Upper lobe of left lung (tissue), 6 donors: ENCODE data around the gene SDHA. TPM values are rescaled to one million over a fixed set of nuclear protein-coding genes. Genes with fewer than 3 reads are reported as not detected.

ENCODE experiments used
- ATAC-seq, 2 donors: fragments of 200-7000 bp; cut with Tn5 transposase; one replicate each; pipeline ENCODE4 v1.9.1; 2022; ENCODE audit warnings: mild to moderate bottlenecking in 2 of 2, moderate library complexity in 2 of 2; ENCODE audit not compliant: low FRiP score in 2 of 2
- DNase-seq, 2 donors: peaks; one replicate each; pipeline ENCODE4 v3.0.0-alpha.2; 2019 to 2020
- H3K27ac ChIP-seq, 4 donors: fragments of 200-600 bp; sonication (generic); one replicate each; pipeline ENCODE4 v1.5.1; 2016 to 2019
- H3K27me3 ChIP-seq, 4 donors: fragments of 200-600 bp; sonication (generic); one replicate each; pipeline ENCODE4 v1.5.1; 2017 to 2019
- H3K36me3 ChIP-seq, 4 donors: fragments of 200-600 bp; sonication (generic); one replicate each; pipeline ENCODE4 v1.5.1; 2016 to 2019
- H3K4me1 ChIP-seq, 4 donors: fragments of 200-600 bp; sonication (generic); one replicate each; pipeline ENCODE4 v1.5.1; 2018 to 2019
- H3K4me3 ChIP-seq, 4 donors: fragments of 200-600 bp; sonication (generic); one replicate each; pipeline ENCODE4 v1.5.1; 2017 to 2019; ENCODE audit warnings: mild to moderate bottlenecking in 2 of 4, moderate library complexity in 1 of 4
- H3K9me3 ChIP-seq, 4 donors: fragments of 200-600 bp; sonication (generic); one replicate each; pipeline ENCODE4 v1.5.1; 2018 to 2019
- EP300 ChIP-seq, 4 donors: sonication (generic); formaldehyde crosslinking; IDR thresholded peaks; one replicate each; pipeline ENCODE4 v1.5.1; 2017; ENCODE audit warnings: antibody characterized with exemption in 4 of 4, control low read depth in 2 of 4
- POLR2A ChIP-seq, 4 donors: fragments of 450-650 bp; IDR thresholded peaks; one replicate each; pipeline ENCODE4 v1.5.1; 2016 to 2017; ENCODE audit warnings: antibody characterized with exemption in 4 of 4, mild to moderate bottlenecking in 2 of 4
- POLR2AphosphoS5 ChIP-seq, 2 donors: sonication (generic); formaldehyde crosslinking; IDR thresholded peaks; one replicate each; pipeline ENCODE4 v1.5.1; 2017; ENCODE audit warnings: antibody characterized with exemption in 2 of 2
- WGBS, 2 donors: methylation state at CpG; one replicate each; pipeline ENCODE4 v1.1.5; 2017 to 2018; 5-methylcytosine and 5-hydroxymethylcytosine counted together
- total RNA-seq, 6 donors: library from RNA; depleted of rRNA in 4 of 6; stranded (reverse); fragments of >200 nt in 4 of 6; gene quantifications; one replicate each; pipeline versions ENCODE4 v1.1.0 to v1.2.1, GENCODE V29; 2016 to 2021
- TF ChIP-seq, protein P1 (sequence below), 6 experiments: fragments of 450-650 bp in 4 of 6; fragments of 200-600 bp in 2 of 6; sonication (generic) in 2 of 6; IDR thresholded peaks; one replicate each; pipeline ENCODE4 v1.5.1; 2016 to 2019; ENCODE audit warnings: antibody characterized with exemption in 6 of 6
- donor health status: DM: no; HTN: no; CAD: no; lungs with moderate emphysema.
- donor health status: DM: no; HTN: yes; CAD: no; lungs with severe emphysema.

SDHA gene
- total RNA-seq, 6 donors from 2014 or later, result 64.0 to 123 (median 95.1) TPM

DNA sequence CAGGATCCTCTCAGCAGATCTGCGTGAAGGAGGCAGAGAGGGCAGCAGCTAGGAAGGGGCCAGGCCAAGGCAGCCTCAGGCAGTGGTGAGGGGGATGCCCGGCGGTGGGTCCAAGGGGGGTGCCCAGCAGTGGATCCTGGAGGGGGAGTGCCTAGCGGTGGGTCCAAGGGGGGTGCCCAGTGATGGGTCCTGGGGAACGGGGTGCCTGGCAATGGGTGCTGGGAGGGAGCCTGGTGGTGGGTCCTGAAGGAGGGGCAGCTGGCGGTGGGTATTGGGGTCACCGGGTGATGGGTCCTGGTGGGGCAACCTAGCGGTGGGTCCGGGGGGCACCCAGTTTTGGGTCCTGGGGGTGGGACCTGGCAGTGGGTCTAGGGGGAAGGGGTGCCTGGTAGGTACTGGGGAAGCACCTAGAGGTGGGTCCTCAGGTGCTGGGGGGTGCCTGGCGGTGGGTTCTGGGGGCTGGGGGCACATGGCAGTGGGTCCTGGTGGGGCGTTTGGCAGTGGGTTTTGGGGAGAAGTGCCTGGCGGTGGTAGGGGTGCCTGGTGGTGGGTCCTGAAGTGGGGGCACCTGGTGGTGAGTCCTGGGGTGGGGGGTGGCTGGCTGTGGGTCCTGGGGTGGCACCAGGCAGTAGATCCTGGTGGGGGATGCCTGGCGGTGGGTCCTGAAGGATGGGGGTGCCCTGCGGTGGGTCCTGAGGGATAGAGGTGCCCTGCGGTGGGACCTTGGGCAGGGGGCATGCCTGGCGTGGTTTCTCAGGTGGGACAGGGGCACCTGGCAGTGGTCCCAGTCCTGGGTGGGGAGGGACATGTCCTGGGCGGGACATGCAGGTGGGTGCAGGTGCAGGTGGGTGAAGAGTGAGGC lies 24.9 kb upstream of the SDHA start:
- DNase-seq (no peak), ATAC-seq (no peak)
- 83 to 91% methylated on average over 10 to 16 of the region's 17 CpGs for WGBS, 2 donors
- peaks cover 0 to 6% (median 3%) of the 10 kb centered on the region in 4 donors for H3K27me3 ChIP-seq
- no peak overlapping the region for H3K27ac ChIP-seq
- H3K9me3 ChIP-seq, result no peaks in the 10 kb centered on the region
- H3K4me1 ChIP-seq, result peaks cover 0 to 19% (median 8%) of the 10 kb centered on the region in 4 donors
- H3K36me3 ChIP-seq, result no peaks in the 10 kb centered on the region
- TF ChIP-seq EP300 (IDR thresholded peaks at IDR 0.05) (no peak), POLR2A (IDR thresholded peaks at IDR 0.05) (no peak), POLR2AphosphoS5 (IDR thresholded peaks at IDR 0.05) (no peak)
- TF ChIP-seq, protein P1, sequence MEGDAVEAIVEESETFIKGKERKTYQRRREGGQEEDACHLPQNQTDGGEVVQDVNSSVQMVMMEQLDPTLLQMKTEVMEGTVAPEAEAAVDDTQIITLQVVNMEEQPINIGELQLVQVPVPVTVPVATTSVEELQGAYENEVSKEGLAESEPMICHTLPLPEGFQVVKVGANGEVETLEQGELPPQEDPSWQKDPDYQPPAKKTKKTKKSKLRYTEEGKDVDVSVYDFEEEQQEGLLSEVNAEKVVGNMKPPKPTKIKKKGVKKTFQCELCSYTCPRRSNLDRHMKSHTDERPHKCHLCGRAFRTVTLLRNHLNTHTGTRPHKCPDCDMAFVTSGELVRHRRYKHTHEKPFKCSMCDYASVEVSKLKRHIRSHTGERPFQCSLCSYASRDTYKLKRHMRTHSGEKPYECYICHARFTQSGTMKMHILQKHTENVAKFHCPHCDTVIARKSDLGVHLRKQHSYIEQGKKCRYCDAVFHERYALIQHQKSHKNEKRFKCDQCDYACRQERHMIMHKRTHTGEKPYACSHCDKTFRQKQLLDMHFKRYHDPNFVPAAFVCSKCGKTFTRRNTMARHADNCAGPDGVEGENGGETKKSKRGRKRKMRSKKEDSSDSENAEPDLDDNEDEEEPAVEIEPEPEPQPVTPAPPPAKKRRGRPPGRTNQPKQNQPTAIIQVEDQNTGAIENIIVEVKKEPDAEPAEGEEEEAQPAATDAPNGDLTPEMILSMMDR (IDR thresholded peaks at IDR 0.05), result no peak
- no peak overlapping the region for H3K4me3 ChIP-seq

DNA sequence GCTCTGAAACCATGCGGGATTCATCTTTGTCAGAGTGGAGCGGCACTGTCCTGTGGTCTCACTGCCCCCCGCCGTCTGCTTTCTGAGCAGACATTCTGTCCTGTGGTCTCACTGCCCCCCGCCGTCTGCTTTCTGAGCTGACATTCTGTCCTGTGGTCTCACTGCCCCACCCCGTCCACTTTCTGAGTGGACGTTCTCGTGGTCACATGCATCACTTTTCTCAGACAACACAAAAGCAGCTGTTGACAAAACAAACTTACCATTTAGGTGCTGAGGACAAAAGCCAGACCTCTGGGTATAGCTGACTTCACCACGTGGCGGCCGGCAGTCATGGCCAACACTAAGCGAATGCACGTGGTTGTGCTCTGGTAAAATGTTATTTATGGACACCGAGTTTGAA lies 24.0 kb upstream of the SDHA start:
- Histone ChIP-seq H3K27me3 (peaks cover 0 to 6% (median 3%) of the 10 kb centered on the region in 4 donors), H3K36me3 (no peaks in the 10 kb centered on the region), H3K27ac (no peak overlapping the region), H3K9me3 (no peaks in the 10 kb centered on the region), H3K4me3 (no peak overlapping the region), H3K4me1 (peaks cover 0 to 12% (median 5%) of the 10 kb centered on the region in 4 donors)
- no peak for ATAC-seq
- no peak for DNase-seq
- 87 to 91% methylated on average over 15 of the region's 15 CpGs for WGBS, 2 donors
- no peak for TF ChIP-seq POLR2A (IDR thresholded peaks at IDR 0.05)
- no peak for TF ChIP-seq POLR2AphosphoS5 (IDR thresholded peaks at IDR 0.05)
- TF ChIP-seq, protein P1 (IDR thresholded peaks at IDR 0.05), result no peak
- TF ChIP-seq EP300 (IDR thresholded peaks at IDR 0.05), result no peak

DNA sequence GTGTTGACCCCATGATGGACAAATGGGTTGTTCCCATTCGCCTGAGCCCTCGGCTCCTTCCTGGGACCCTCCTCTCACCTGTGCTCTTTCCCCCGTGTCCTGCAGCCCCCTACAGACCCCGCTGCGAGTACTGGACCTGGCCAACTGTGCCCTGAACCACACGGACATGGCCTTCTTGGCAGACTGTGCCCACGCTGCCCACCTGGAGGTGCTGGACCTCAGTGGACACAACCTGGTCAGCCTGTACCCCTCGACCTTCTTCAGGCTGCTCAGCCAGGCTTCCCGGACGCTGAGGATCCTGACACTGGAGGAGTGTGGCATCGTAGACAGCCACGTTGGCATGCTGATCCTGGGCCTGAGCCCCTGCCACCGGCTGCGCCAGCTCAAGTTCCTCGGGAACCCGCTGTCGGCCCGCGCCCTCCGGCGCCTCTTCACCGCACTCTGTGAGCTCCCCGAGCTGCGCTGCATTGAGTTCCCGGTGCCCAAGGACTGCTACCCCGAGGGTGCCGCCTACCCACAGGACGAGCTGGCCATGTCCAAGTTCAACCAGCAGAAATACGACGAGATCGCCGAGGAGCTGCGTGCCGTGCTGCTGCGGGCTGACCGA lies 23.4 kb upstream of the SDHA start:
- no peak for TF ChIP-seq EP300 (IDR thresholded peaks at IDR 0.05)
- TF ChIP-seq POLR2AphosphoS5 (IDR thresholded peaks at IDR 0.05), result no peak
- TF ChIP-seq, protein P1 (IDR thresholded peaks at IDR 0.05), result no peak
- TF ChIP-seq POLR2A (IDR thresholded peaks at IDR 0.05), result no peak
- ATAC-seq, result no peak
- DNase-seq, result peak in 1 of 2 donors; percentile 82
- no peaks in the 10 kb centered on the region for H3K36me3 ChIP-seq
- 91 to 94% methylated on average over 24 to 36 of the region's 36 CpGs for WGBS, 2 donors
- peaks cover 0 to 6% (median 3%) of the 10 kb centered on the region in 4 donors for H3K27me3 ChIP-seq
- H3K9me3 ChIP-seq, result no peaks in the 10 kb centered on the region
- no peak overlapping the region for H3K4me3 ChIP-seq
- H3K4me1 ChIP-seq, result peaks cover 0 to 12% (median 5%) of the 10 kb centered on the region in 4 donors
- H3K27ac ChIP-seq, result no peak overlapping the region

DNA sequence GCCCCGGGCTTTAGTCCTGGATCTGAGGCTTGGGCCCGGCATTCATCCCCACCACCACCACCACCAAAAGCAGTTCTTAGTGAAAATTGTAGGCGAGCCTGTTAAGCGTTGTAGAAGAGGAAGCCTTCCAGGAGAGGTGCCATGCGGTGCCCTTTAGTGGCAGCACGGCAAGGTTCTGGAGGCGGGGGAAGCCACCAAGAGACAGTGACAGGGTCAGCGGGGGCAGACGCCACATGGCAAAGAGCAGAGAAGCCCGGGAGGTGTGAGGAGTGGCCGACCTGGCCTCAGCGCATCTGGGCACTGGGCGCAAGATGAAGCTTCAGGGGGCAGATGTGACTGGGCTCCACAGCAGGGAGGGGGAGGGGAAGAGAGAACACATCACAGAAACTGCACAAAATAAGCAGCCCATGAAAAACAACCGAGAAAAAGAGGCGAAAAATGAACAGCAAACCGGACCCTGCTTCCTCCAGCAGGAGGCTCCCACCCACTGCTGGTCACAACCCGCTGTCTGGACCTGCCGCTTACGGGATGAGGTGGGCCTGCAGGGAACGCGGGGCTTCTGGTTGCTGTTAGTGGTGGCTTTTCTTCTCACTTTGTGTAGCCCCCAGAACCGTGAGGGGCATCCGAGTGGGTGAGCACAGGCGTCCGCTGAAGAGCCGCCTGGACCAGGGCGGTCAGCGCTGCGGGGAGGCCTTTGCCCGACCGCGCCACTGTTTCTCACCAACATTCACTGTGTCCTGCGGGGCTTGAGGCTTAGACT lies 22.5 kb upstream of the SDHA start:
- H3K27ac ChIP-seq, result no peak overlapping the region
- peaks cover 0 to 12% (median 5%) of the 10 kb centered on the region in 4 donors for H3K4me1 ChIP-seq
- 78 to 83% methylated on average over 24 to 33 of the region's 33 CpGs for WGBS, 2 donors
- no peak for DNase-seq
- TF ChIP-seq, protein P1 (IDR thresholded peaks at IDR 0.05), result no peak
- TF ChIP-seq POLR2AphosphoS5 (IDR thresholded peaks at IDR 0.05), result no peak
- TF ChIP-seq EP300 (IDR thresholded peaks at IDR 0.05), result no peak
- no peak for TF ChIP-seq POLR2A (IDR thresholded peaks at IDR 0.05)
- H3K27me3 ChIP-seq, result peaks cover 0 to 6% (median 3%) of the 10 kb centered on the region in 4 donors
- no peaks in the 10 kb centered on the region for H3K36me3 ChIP-seq
- no peaks in the 10 kb centered on the region for H3K9me3 ChIP-seq
- no peak for ATAC-seq
- H3K4me3 ChIP-seq, result no peak overlapping the region
